Neural cell (in vitro differentiated cells): ENCODE measurements around the gene ACTR10. TPM values are rescaled to one million over a fixed set of nuclear protein-coding genes. Genes with fewer than 3 reads are reported as not detected.
A peak's percentile ranks its signal among the peaks of the same experiment; 100 is the strongest.

Source experiments
- H2AFZ ChIP-seq: fragments of 200-600, 300-800 bp; sonication (generic), shearing (Covaris generic); 2 replicates; pipeline ENCODE4 v1.6.0; 2014; ENCODE audit warnings: low read depth, mild to moderate bottlenecking, antibody characterized with exemption, low read length, moderate library complexity
- H3F3A ChIP-seq: fragments of 200-600 bp; shearing (Covaris generic); 2 replicates; pipeline ENCODE4 v1.6.1; 2016; ENCODE audit warnings: mild to moderate bottlenecking, moderate library complexity, mixed read lengths, antibody characterized with exemption, low read length; ENCODE audit not compliant: insufficient read depth, poor library complexity, severe bottlenecking
- H3K27ac ChIP-seq: fragments of 200-600, 300-800 bp; sonication (generic), shearing (Covaris generic); 2 replicates; pipeline ENCODE4 v1.5.1; 2014; ENCODE audit warnings: mild to moderate bottlenecking, low read length, moderate library complexity
- H3K27me3 ChIP-seq: fragments of 300-800, 200-600 bp; sonication (generic), shearing (Covaris generic); 2 replicates; pipeline ENCODE4 v1.6.0; 2014; ENCODE audit warnings: mild to moderate bottlenecking, low read depth, low read length, moderate library complexity; ENCODE audit not compliant: insufficient read depth
- H3K36me3 ChIP-seq: fragments of 300-800, 200-600 bp; sonication (generic), shearing (Covaris generic); 2 replicates; pipeline ENCODE4 v1.5.1; 2014; ENCODE audit warnings: mild to moderate bottlenecking, antibody characterized with exemption, low read length, moderate library complexity; ENCODE audit not compliant: insufficient read depth
- H3K4me2 ChIP-seq: fragments of 300-800, 200-600 bp; sonication (generic), shearing (Covaris generic); 2 replicates; pipeline ENCODE4 v1.6.0; 2014; ENCODE audit warnings: mild to moderate bottlenecking, low read length
- H3K4me3 ChIP-seq: fragments of 300-800, 200-600 bp; sonication (generic), shearing (Covaris generic); 2 replicates; pipeline ENCODE4 v1.5.1; 2014; ENCODE audit warnings: mild to moderate bottlenecking, low read length, moderate library complexity
- H3K79me2 ChIP-seq: fragments of 200-600 bp; shearing (Covaris generic); replicated peaks from 2 replicates; pipeline ENCODE4 v1.6.0; 2014; ENCODE audit warnings: mild to moderate bottlenecking, low read length, moderate library complexity; ENCODE audit not compliant: insufficient read depth
- H3K9ac ChIP-seq: fragments of 300-800, 200-600 bp; sonication (generic), shearing (Covaris generic); 2 replicates; pipeline ENCODE4 v1.6.1; 2016; ENCODE audit warnings: mild to moderate bottlenecking, low read length, mixed read lengths
- H3K9me2 ChIP-seq: fragments of 200-600 bp; shearing (Covaris generic); 2 replicates; pipeline ENCODE4 v1.6.1; 2016; ENCODE audit warnings: mild to moderate bottlenecking, low read length, mixed read lengths; ENCODE audit not compliant: insufficient read depth
- H3K9me3 ChIP-seq: fragments of 200-600, 300-800 bp; sonication (generic), shearing (Covaris generic); 2 replicates; pipeline ENCODE4 v1.6.1; 2016; ENCODE audit warnings: mild to moderate bottlenecking, mixed run types, low read length, moderate library complexity, mixed read lengths
- H4K20me1 ChIP-seq: fragments of 200-600 bp; shearing (Covaris generic); 2 replicates; pipeline ENCODE4 v1.6.1; 2016; ENCODE audit warnings: mild to moderate bottlenecking, mixed run types; ENCODE audit not compliant: insufficient read depth
- EP300 ChIP-seq: fragments of 450-650 bp; conservative IDR thresholded peaks from 2 replicates; pipeline ENCODE4 v1.6.1; 2014; ENCODE audit warnings: antibody characterized with exemption, mild to moderate bottlenecking, moderate library complexity; ENCODE audit not compliant: poor library complexity, severe bottlenecking
- EZH2 ChIP-seq: fragments of 200-600, 300-800 bp; shearing (Covaris generic), sonication (generic); IDR thresholded peaks from 2 replicates; pipeline ENCODE4 v1.6.1; 2014; ENCODE audit warnings: antibody characterized with exemption, low read length, borderline replicate concordance, mild to moderate bottlenecking; ENCODE audit not compliant: insufficient read depth, poor library complexity, severe bottlenecking
- MXI1 ChIP-seq: fragments of 450-650 bp; conservative IDR thresholded peaks from 2 replicates; pipeline ENCODE4 v1.6.1; 2014; ENCODE audit warnings: antibody characterized with exemption, mild to moderate bottlenecking; ENCODE audit not compliant: poor library complexity, severe bottlenecking
- POLR2AphosphoS5 ChIP-seq: IDR thresholded peaks from 2 replicates; pipeline ENCODE4 v1.6.1; 2012
- RAD21 ChIP-seq: fragments of 450-650 bp; conservative IDR thresholded peaks from 2 replicates; pipeline ENCODE4 v1.6.1; 2014; ENCODE audit warnings: antibody characterized with exemption, mild to moderate bottlenecking, moderate library complexity
- SMC3 ChIP-seq: fragments of 450-650 bp; conservative IDR thresholded peaks from 2 replicates; pipeline ENCODE4 v1.6.1; 2014; ENCODE audit warnings: antibody characterized with exemption, mild to moderate bottlenecking, moderate library complexity; ENCODE audit not compliant: poor library complexity
- TAF1 ChIP-seq: IDR thresholded peaks from 2 replicates; pipeline ENCODE4 v1.6.1; 2012; ENCODE audit warnings: low read depth
- polyA plus RNA-seq: library from polyadenylated mRNA; depleted of rRNA; stranded (reverse); fragments of >200 nt; gene quantifications from 2 replicates; pipeline ENCODE4 v1.2.3, GENCODE V29; 2014
- TF ChIP-seq, protein P1 (sequence below): fragments of 450-650 bp; IDR thresholded peaks from 2 replicates; pipeline ENCODE4 v1.5.1; 2014; ENCODE audit warnings: antibody characterized with exemption, mild to moderate bottlenecking, moderate library complexity; ENCODE audit not compliant: poor library complexity, severe bottlenecking
- TF ChIP-seq, protein P2 (sequence below): IDR thresholded peaks from 2 replicates; pipeline ENCODE4 v1.6.1; 2012; ENCODE audit warnings: borderline replicate concordance

Gene ACTR10
- polyA plus RNA-seq, 1 donor from 2014 or later = 401 TPM

DNA sequence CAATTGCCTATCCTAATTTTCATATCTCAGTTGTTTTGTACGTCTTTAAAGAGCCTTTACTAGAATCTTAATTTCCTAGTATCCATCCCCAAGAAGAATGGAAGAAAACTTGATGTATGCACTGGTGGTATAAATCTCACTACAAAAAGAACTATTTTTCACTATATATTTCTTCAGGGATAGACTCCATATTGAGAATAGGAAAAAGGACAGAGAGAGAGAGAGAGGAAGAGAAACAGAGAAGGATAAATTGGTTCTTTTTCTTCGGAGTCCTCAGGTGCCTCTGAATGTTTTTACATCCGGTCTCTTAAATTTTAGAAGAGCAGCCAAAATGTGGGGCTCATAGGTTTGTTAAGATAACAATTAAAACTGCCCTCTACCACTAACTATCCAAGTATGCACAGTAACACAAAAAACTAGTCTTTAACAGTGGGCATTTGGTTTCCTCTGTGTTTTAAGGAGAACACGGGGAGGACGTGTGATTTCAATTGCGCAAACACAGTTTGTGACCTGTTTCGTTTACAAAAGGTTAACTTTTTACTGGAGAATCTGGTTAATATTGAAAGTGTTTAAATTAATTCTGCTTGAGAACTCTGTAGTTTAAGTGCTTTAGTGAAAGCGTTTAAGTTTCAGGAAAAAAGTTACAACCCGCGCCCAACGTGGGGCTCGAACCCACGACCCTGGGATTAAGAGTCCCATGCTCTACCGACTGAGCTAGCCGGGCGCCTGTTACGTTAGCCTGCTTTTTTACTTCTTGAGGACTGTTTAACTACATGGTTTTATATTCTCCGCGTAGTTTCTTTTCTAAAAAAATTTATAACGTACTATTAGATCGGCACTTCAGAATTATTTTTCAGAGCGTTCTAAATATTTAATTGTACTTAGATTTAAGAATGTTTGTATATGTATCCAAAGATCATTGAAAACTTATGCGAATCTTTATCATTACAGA, 39.6 kb downstream of the ACTR10 start:
- no peaks in the 10 kb centered on the region for H3K9me2 ChIP-seq
- no peaks in the 10 kb centered on the region for H3K27me3 ChIP-seq
- H3K4me2 ChIP-seq = peak overlapping the region; percentile 39
- H3K36me3 ChIP-seq = no peaks in the 10 kb centered on the region
- H4K20me1 ChIP-seq = no peaks in the 10 kb centered on the region
- TF ChIP-seq MXI1 (peak; percentile 27), EZH2 (no peak), POLR2AphosphoS5 (peak; percentile 44)
- no peaks in the 10 kb centered on the region for H3K9me3 ChIP-seq
- peak overlapping the region; percentile 40 for H3K9ac ChIP-seq
- no peaks in the 10 kb centered on the region for H3K79me2 ChIP-seq
- peak overlapping the region; percentile 65 for H3K4me3 ChIP-seq
- no peaks in the 10 kb centered on the region for H3F3A ChIP-seq
- no peak overlapping the region for H3K27ac ChIP-seq
- no peak overlapping the region for H2AFZ ChIP-seq

DNA sequence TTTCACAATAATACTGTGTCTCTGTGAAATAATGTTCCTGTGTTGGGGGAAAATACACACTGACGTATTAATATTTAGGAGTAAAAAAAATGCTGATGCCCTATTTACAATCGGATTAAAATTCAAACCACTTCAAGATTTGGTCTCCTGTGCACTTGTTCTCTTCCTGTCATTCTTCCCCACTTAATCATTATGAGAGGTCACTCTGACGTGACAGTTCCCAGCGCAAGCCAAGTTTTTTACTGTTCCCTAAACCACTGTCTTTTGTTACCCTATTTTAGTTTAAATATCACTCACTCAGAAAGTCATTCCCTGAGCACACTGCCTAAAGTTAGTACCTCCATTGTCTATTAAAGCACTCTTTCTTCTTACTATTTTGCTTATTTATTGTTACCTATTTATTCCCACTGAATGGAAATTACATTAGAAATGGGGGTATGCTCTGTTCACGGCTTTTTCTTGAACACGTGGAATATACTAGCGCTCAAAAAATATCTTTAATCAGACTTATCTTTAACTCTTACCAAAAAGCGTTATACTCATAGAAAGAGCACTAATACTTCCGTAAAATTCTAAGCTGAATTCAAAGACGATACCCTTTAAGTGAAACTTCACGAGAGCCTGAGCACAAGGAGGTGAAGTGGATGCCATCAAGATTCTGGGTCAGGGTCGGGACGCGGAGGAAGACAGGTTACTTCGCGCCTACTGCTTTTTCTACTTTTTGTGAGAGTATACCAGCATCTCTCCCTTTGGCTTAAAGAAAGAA, 44.0 kb downstream of the ACTR10 start:
- peaks cover 37% of the 10 kb centered on the region for H3K79me2 ChIP-seq
- H3K4me2 ChIP-seq = peak overlapping the region; percentile 49
- H3K27ac ChIP-seq = peak overlapping the region; percentile 47
- peak overlapping the region; percentile 46 for H3K9ac ChIP-seq
- no peaks in the 10 kb centered on the region for H4K20me1 ChIP-seq
- H3F3A ChIP-seq = no peaks in the 10 kb centered on the region
- H3K4me3 ChIP-seq = peak overlapping the region; percentile 78
- H3K27me3 ChIP-seq = no peaks in the 10 kb centered on the region
- TF ChIP-seq RAD21 (no peak), SMC3 (no peak), MXI1 (peak; percentile 94), EP300 (no peak), EZH2 (no peak)
- TF ChIP-seq, protein P1, sequence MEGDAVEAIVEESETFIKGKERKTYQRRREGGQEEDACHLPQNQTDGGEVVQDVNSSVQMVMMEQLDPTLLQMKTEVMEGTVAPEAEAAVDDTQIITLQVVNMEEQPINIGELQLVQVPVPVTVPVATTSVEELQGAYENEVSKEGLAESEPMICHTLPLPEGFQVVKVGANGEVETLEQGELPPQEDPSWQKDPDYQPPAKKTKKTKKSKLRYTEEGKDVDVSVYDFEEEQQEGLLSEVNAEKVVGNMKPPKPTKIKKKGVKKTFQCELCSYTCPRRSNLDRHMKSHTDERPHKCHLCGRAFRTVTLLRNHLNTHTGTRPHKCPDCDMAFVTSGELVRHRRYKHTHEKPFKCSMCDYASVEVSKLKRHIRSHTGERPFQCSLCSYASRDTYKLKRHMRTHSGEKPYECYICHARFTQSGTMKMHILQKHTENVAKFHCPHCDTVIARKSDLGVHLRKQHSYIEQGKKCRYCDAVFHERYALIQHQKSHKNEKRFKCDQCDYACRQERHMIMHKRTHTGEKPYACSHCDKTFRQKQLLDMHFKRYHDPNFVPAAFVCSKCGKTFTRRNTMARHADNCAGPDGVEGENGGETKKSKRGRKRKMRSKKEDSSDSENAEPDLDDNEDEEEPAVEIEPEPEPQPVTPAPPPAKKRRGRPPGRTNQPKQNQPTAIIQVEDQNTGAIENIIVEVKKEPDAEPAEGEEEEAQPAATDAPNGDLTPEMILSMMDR = no peak
- H2AFZ ChIP-seq = no peak overlapping the region
- H3K9me2 ChIP-seq = no peaks in the 10 kb centered on the region
- no peaks in the 10 kb centered on the region for H3K36me3 ChIP-seq
- no peaks in the 10 kb centered on the region for H3K9me3 ChIP-seq

DNA sequence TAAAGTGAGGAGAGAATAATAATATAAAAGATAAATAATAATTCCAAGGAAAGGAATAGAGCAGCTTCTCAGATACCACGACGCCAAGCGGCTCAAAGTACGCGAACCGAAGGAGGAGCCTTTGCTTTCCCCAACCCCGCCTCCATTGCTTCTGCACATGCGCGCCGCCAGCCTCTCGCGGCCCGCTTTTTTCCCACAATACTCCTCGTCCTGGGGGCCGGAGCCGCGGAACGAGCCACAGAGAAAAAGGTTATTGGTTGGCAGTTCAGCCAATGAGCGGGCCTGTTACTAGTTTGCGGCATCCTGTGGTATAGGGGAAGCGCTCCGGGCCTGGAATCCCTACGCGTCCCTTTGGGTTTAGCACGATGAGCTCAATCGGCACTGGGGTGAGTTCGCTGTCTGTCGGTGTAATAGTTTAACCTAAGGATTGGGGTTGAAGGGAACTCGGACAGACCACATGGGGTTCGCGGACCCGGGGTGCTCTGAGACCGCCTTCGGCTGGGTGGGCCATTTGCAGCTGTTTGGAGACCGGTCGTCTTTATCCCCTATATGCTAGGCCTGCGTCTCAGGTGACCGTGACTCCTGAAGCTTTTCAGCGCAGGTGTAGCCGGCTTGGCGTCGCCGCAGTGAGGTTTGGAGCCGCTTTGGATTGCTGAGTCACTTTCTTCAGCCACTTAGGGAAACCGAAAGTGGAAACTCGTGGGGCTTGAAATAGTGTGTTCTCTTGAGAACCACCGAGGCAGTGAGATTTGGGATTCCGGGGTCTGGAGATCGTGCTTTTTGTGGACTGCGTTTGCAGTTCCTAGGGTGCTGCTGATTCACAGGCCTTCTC, 44.8 kb downstream of the ACTR10 start, which contains the start of gene PSMA3:
TSS of gene PSMA3 (plus strand) at position 288 of the 832 bp plus-strand sequence. CDS start at position 366, 78 bp downstream.
- peak within 1 kb of the TSS; percentile 84 for H3K27ac ChIP-seq
- peak within 1 kb of the TSS; percentile 73 for H2AFZ ChIP-seq
- H3K9me3 ChIP-seq = no peaks in the 10 kb centered on the region
- no peaks in the 10 kb centered on the region for H3K36me3 ChIP-seq
- TF ChIP-seq MXI1 (peak; percentile 57), SMC3 (no peak), TAF1 (peak; percentile 84), RAD21 (peak; percentile 28), EZH2 (no peak), POLR2AphosphoS5 (peak; percentile 92), EP300 (peak; percentile 14)
- TF ChIP-seq, protein P1 = peak; percentile 37
- TF ChIP-seq, protein P2, sequence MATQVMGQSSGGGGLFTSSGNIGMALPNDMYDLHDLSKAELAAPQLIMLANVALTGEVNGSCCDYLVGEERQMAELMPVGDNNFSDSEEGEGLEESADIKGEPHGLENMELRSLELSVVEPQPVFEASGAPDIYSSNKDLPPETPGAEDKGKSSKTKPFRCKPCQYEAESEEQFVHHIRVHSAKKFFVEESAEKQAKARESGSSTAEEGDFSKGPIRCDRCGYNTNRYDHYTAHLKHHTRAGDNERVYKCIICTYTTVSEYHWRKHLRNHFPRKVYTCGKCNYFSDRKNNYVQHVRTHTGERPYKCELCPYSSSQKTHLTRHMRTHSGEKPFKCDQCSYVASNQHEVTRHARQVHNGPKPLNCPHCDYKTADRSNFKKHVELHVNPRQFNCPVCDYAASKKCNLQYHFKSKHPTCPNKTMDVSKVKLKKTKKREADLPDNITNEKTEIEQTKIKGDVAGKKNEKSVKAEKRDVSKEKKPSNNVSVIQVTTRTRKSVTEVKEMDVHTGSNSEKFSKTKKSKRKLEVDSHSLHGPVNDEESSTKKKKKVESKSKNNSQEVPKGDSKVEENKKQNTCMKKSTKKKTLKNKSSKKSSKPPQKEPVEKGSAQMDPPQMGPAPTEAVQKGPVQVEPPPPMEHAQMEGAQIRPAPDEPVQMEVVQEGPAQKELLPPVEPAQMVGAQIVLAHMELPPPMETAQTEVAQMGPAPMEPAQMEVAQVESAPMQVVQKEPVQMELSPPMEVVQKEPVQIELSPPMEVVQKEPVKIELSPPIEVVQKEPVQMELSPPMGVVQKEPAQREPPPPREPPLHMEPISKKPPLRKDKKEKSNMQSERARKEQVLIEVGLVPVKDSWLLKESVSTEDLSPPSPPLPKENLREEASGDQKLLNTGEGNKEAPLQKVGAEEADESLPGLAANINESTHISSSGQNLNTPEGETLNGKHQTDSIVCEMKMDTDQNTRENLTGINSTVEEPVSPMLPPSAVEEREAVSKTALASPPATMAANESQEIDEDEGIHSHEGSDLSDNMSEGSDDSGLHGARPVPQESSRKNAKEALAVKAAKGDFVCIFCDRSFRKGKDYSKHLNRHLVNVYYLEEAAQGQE = peak; percentile 68
- peak within 1 kb of the TSS; percentile 81 for H3K9ac ChIP-seq
- H3K9me2 ChIP-seq = no peaks in the 10 kb centered on the region
- no peaks in the 10 kb centered on the region for H3F3A ChIP-seq
- H3K79me2 ChIP-seq = peaks cover 37% of the 10 kb centered on the region
- no peaks in the 10 kb centered on the region for H4K20me1 ChIP-seq
- no peaks in the 10 kb centered on the region for H3K27me3 ChIP-seq
- H3K4me2 ChIP-seq = peak within 1 kb of the TSS; percentile 78
- H3K4me3 ChIP-seq = peak within 1 kb of the TSS; percentile 78
